ENCODE results near the gene PLG. TPM values are rescaled to one million over a fixed set of nuclear protein-coding genes. Genes with fewer than 3 reads are reported as not detected.
"Not testable (repeated sequence)": the region's sequence is repeated elsewhere in the genome, so short reads cannot be mapped to it uniquely, and the experiment has no call there.

The PLG gene
- total RNA-seq: not detected

- H3K9me3 ChIP-seq, H3K27me3 ChIP-seq: not testable (repeated sequence)
Measured at GRCh38 chr6:160701918-160702680, at the start of gene PLG. PLG (plus strand) TSS chr6:160702244; CDS start chr6:160702305, 61 bp downstream.

GRCh38 chr6:160659562-160659961 lies 42.5 kb upstream of the PLG start:
- H3K4me1 ChIP-seq: no peaks in the 10 kb centered on the region
- H3K27ac ChIP-seq: no peak overlapping the region
- intact Hi-C loops (cut with DNase I; ENCODE audit: low total_unique reads): no loop called here
- H3K27me3 ChIP-seq: no peaks in the 10 kb centered on the region
- DNase-seq (ENCODE audit: low spot score in 2 of 2): no peak
- H3K36me3 ChIP-seq: no peaks in the 10 kb centered on the region
- peaks cover 0 to 30% of the 10 kb centered on the region in 2 donors for H3K9me3 ChIP-seq
- TF ChIP-seq POLR2A (IDR thresholded peaks at IDR 0.05) (no peak), CTCF (IDR thresholded peaks at IDR 0.05) (no peak), POLR2AphosphoS5 (IDR thresholded peaks at IDR 0.05) (no peak)
- no peak overlapping the region for H3K4me3 ChIP-seq

More at GRCh38 chr6:160701918-160702680, at the start of gene PLG:
- H3K4me3 ChIP-seq; H3K27ac ChIP-seq; H3K36me3 ChIP-seq; intact Hi-C loops (cut with DNase I; ENCODE audit: low total_unique reads); H3K4me1 ChIP-seq; DNase-seq (ENCODE audit: low spot score in 2 of 2): not testable (repeated sequence)

- TF ChIP-seq POLR2AphosphoS5 (IDR thresholded peaks at IDR 0.05) (no peak), POLR2A (IDR thresholded peaks at IDR 0.05) (no peak), CTCF (IDR thresholded peaks at IDR 0.05) (no peak)
- intact Hi-C loops (cut with DNase I; ENCODE audit: low total_unique reads): no loop called here
- Histone ChIP-seq H3K27ac (no peak overlapping the region), H3K4me3 (no peak overlapping the region), H3K36me3 (no peaks in the 10 kb centered on the region), H3K9me3 (peaks cover 0 to 21% of the 10 kb centered on the region in 2 donors), H3K4me1 (no peaks in the 10 kb centered on the region), H3K27me3 (no peaks in the 10 kb centered on the region)
- no peak for DNase-seq (ENCODE audit: low spot score in 2 of 2)
Measured at GRCh38 chr6:160661216-160661615, 40.8 kb upstream of the PLG start.

GRCh38 chr6:160662429-160662828 lies 39.6 kb upstream of the PLG start:
- no peak overlapping the region for H3K4me3 ChIP-seq
- no peak for DNase-seq (ENCODE audit: low spot score in 2 of 2)
- no peaks in the 10 kb centered on the region for H3K4me1 ChIP-seq
- no peaks in the 10 kb centered on the region for H3K27me3 ChIP-seq
- TF ChIP-seq POLR2AphosphoS5 (IDR thresholded peaks at IDR 0.05) (no peak), CTCF (IDR thresholded peaks at IDR 0.05) (no peak), POLR2A (IDR thresholded peaks at IDR 0.05) (no peak)
- intact Hi-C loops (cut with DNase I; ENCODE audit: low total_unique reads): no loop called here
- H3K27ac ChIP-seq: no peak overlapping the region
- peaks cover 0 to 9% of the 10 kb centered on the region in 2 donors for H3K9me3 ChIP-seq
- no peaks in the 10 kb centered on the region for H3K36me3 ChIP-seq

GRCh38 chr6:160662842-160663241 lies 39.2 kb upstream of the PLG start:
- no peaks in the 10 kb centered on the region for H3K36me3 ChIP-seq
- H3K4me3 ChIP-seq: no peak overlapping the region
- DNase-seq (ENCODE audit: low spot score in 2 of 2): no peak
- H3K4me1 ChIP-seq: no peaks in the 10 kb centered on the region
- peaks cover 0 to 5% of the 10 kb centered on the region in 2 donors for H3K9me3 ChIP-seq
- TF ChIP-seq POLR2AphosphoS5 (IDR thresholded peaks at IDR 0.05) (no peak), CTCF (IDR thresholded peaks at IDR 0.05) (no peak), POLR2A (IDR thresholded peaks at IDR 0.05) (no peak)
- no peaks in the 10 kb centered on the region for H3K27me3 ChIP-seq
- intact Hi-C loops (cut with DNase I; ENCODE audit: low total_unique reads): no loop called here
- no peak overlapping the region for H3K27ac ChIP-seq

- H3K4me1 ChIP-seq: not testable (repeated sequence)
Measured at GRCh38 chr6:160664198-160664597, 37.8 kb upstream of the PLG start, which contains the start of gene LPA. LPA (minus strand) TSS chr6:160664275; CDS start chr6:160664214, 61 bp downstream.

More at GRCh38 chr6:160664198-160664597, 37.8 kb upstream of the PLG start, which contains the start of gene LPA:
- H3K4me3 ChIP-seq; H3K9me3 ChIP-seq; DNase-seq (ENCODE audit: low spot score in 2 of 2); H3K27me3 ChIP-seq; intact Hi-C loops (cut with DNase I; ENCODE audit: low total_unique reads); H3K27ac ChIP-seq; H3K36me3 ChIP-seq: not testable (repeated sequence)
